Measurements from ENCODE around the gene CDCA8.

CDCA8 gene

GRCh38 chr1:37755951-37756560, 63.7 kb downstream of the CDCA8 start:
- Histone ChIP-seq H3K27ac (no peak overlapping the region), H3K36me3 (ENCODE audit: control insufficient read depth, insufficient read depth, low read length) (no peaks in the 10 kb centered on the region), H3K4me3 (ENCODE audit: low read depth, low read length) (no peak overlapping the region), H3K9me3 (ENCODE audit: control insufficient read depth, low read length) (no peaks in the 10 kb centered on the region), H3K9ac (no peak overlapping the region), H3K27me3 (ENCODE audit: control insufficient read depth, insufficient read depth, low read length) (no peaks in the 10 kb centered on the region), H3K4me2 (ENCODE audit: low read length) (no peak overlapping the region), H3K4me1 (peaks cover 2% of the 10 kb centered on the region), H3K79me2 (no peaks in the 10 kb centered on the region), H2AFZ (no peak overlapping the region)
- TF ChIP-seq CTCF (IDR thresholded peaks at IDR 0.05), result no peak

Data from parathyroid adenoma (tissue), 2 donors.